Activated naive CD8-positive, alpha-beta T cell treated with anti-CD3 and anti-CD28 coated beads, Interleukin-2, amount 50 U/mL, for 24 hours (primary cell): ENCODE data around the gene TCHP.
A peak's percentile ranks its signal among the peaks of the same experiment; 100 is the strongest.
"Not testable (repeated sequence)": the region's sequence is repeated elsewhere in the genome, so short reads cannot be mapped to it uniquely, and the experiment has no call there.

Experiments used
- ATAC-seq: fragments of 150-1000 bp; cut with Tn5 transposase; one replicate; pipeline ENCODE4 v1.10.0; 2021
- DNase-seq: peaks from one replicate; pipeline ENCODE4 v3.0.0; 2021
- H3K27ac Mint-ChIP-seq: one replicate; pipeline ENCODE4 v1.8.0; 2021; ENCODE audit warnings: mild to moderate bottlenecking, mixed read lengths
- H3K27me3 Mint-ChIP-seq: one replicate; pipeline ENCODE4 v1.8.0; 2021; ENCODE audit warnings: mixed read lengths
- H3K36me3 Mint-ChIP-seq: one replicate; pipeline ENCODE4 v1.8.0; 2021; ENCODE audit warnings: low read depth, mixed read lengths
- H3K4me1 Mint-ChIP-seq: one replicate; pipeline ENCODE4 v1.8.0; 2021; ENCODE audit warnings: mixed read lengths
- H3K4me3 Mint-ChIP-seq: one replicate; pipeline ENCODE4 v1.8.0; 2021; ENCODE audit warnings: mild to moderate bottlenecking, moderate library complexity, mixed read lengths
- H3K9me3 Mint-ChIP-seq: one replicate; pipeline ENCODE4 v1.8.0; 2021; ENCODE audit warnings: mixed read lengths

Gene TCHP

DNA sequence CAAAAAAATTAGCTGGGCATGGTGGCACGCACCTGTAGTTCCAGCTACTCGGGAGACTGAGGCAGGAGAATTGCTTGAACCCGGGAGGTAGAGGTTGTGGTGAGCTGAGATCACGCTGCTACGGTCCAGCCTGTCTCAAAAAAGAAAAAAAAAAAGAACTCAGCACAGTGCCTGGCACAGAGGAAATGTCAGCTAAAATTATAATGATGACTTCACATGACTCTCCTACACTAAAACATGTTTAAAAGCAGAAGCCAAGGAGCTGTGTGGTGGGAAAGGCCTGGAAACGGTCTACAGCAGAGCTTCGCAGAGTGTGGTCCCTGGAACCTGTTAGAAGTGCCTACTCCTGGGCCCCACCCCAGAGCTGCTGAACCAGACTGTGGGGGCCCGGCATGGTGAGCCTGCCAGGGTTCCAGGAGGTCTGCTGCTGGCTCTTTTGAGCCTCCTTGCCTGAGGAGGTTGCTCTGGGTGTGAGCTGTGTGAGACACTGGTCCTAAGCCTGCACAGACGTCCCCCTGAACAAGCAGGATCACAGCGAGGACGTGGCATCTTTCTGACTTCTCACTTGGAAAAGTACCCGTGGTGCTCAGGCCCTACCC lies 28.1 kb downstream of the TCHP start:
- no peak overlapping the region for H3K4me3 Mint-ChIP-seq
- H3K27me3 Mint-ChIP-seq, result no peaks in the 10 kb centered on the region

DNA sequence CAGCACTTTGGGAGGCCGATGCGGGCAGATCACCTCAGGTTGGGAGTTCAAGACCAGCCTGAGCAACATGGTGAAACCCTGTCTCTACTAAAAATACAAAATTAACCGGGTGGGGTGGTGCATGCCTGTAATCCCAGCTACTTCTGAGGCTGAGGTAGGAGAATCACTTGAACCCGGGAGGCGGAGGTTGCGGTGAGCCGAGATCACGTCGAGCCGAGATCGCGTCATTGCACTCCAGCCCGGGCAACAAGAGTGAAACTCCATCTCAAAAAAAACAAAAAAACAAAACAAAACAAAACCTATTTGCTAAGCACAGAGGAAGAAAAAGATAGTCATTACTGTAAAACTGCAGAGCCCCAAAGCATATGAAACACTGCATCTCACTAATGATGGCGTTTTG lies 29.3 kb downstream of the TCHP start:
- not testable (repeated sequence) for ATAC-seq, H3K27ac Mint-ChIP-seq, H3K27me3 Mint-ChIP-seq, H3K4me1 Mint-ChIP-seq, H3K4me3 Mint-ChIP-seq, DNase-seq, H3K9me3 Mint-ChIP-seq
- H3K36me3 Mint-ChIP-seq, result peaks cover 24% of the 10 kb centered on the region

More for the DNA sequence above, 28.1 kb downstream of the TCHP start:
- Mint-ChIP-seq H3K4me1 (no peaks in the 10 kb centered on the region), H3K36me3 (peaks cover 18% of the 10 kb centered on the region), H3K9me3 (no peaks in the 10 kb centered on the region), H3K27ac (peak overlapping the region; percentile 31)
- no peak for ATAC-seq
- no peak for DNase-seq

- no peaks in the 10 kb centered on the region for H3K9me3 Mint-ChIP-seq
- no peak for DNase-seq
- no peaks in the 10 kb centered on the region for H3K4me1 Mint-ChIP-seq
- H3K4me3 Mint-ChIP-seq, result no peak overlapping the region
- H3K27me3 Mint-ChIP-seq, result no peaks in the 10 kb centered on the region
- no peak for ATAC-seq
- H3K36me3 Mint-ChIP-seq, result peaks cover 22% of the 10 kb centered on the region
- H3K27ac Mint-ChIP-seq, result no peak overlapping the region
These were observed 30.1 kb downstream of the TCHP start for GRCh38 chr12:109930028-109930800.

- H3K4me3 Mint-ChIP-seq, result no peak overlapping the region
- H3K36me3 Mint-ChIP-seq, result peaks cover 27% of the 10 kb centered on the region
- no peak for ATAC-seq
- DNase-seq, result no peak
- H3K27ac Mint-ChIP-seq, result no peak overlapping the region
- H3K27me3 Mint-ChIP-seq, result no peaks in the 10 kb centered on the region
- H3K9me3 Mint-ChIP-seq, result no peaks in the 10 kb centered on the region
- H3K4me1 Mint-ChIP-seq, result no peaks in the 10 kb centered on the region
These were observed 31.1 kb downstream of the TCHP start for GRCh38 chr12:109931143-109931542.

GRCh38 chr12:109932878-109933503 lies 32.9 kb downstream of the TCHP start:
- DNase-seq (no peak), ATAC-seq (no peak)
- no peak overlapping the region for H3K4me3 Mint-ChIP-seq
- H3K27ac Mint-ChIP-seq, result no peak overlapping the region
- no peaks in the 10 kb centered on the region for H3K9me3 Mint-ChIP-seq
- H3K27me3 Mint-ChIP-seq, result no peaks in the 10 kb centered on the region
- H3K36me3 Mint-ChIP-seq, result peaks cover 23% of the 10 kb centered on the region
- no peaks in the 10 kb centered on the region for H3K4me1 Mint-ChIP-seq

DNA sequence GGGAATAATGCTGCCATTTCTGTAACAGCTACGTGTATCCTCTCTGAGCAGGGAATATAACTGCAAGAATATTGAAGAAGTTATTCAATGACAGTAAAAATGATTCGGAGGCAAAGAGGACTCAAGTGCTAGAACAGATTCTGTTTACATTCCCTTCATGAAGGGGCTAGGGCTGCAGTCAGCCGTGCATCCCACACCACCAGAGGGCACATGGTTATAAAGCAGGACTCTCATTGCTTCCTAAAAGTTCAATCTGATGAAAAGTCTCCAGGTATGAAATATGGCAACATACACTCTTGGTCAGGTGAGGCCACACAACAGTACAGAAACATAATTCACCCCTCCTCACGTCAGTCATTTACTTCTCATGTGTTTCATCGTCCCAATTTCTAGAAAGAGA lies 34.0 kb downstream of the TCHP start:
- no peak for ATAC-seq

DNA sequence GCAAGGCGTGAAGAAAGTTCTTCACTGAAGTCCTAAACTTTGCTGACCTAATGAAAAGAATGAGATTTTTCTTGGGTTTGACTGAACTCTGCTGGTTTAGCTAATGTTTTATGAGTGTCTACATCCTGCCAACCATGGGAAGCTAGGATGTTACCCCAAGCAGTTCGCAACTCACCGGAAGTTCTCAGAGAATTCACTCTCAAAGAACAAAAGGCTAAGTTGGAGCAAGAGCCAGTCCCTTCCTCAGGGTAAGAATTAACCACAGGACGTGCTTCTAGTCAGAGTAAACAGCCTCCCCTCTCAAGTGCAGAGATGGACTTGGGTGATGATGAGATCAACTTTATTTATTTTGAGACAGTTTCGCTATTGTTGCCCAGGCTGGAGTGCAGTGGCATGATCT lies 37.3 kb downstream of the TCHP start:
- H3K36me3 Mint-ChIP-seq, result peaks cover 27% of the 10 kb centered on the region
- H3K27me3 Mint-ChIP-seq, result no peaks in the 10 kb centered on the region
- DNase-seq (no peak), ATAC-seq (no peak)
- H3K4me3 Mint-ChIP-seq, result no peak overlapping the region
- no peak overlapping the region for H3K27ac Mint-ChIP-seq
- no peaks in the 10 kb centered on the region for H3K4me1 Mint-ChIP-seq
- H3K9me3 Mint-ChIP-seq, result no peaks in the 10 kb centered on the region

More for the DNA sequence above, 34.0 kb downstream of the TCHP start:
- H3K4me1 Mint-ChIP-seq, result no peaks in the 10 kb centered on the region
- no peaks in the 10 kb centered on the region for H3K9me3 Mint-ChIP-seq
- H3K36me3 Mint-ChIP-seq, result peaks cover 28% of the 10 kb centered on the region
- H3K4me3 Mint-ChIP-seq, result no peak overlapping the region
- H3K27ac Mint-ChIP-seq, result no peak overlapping the region
- H3K27me3 Mint-ChIP-seq, result no peaks in the 10 kb centered on the region
- DNase-seq, result no peak

DNA sequence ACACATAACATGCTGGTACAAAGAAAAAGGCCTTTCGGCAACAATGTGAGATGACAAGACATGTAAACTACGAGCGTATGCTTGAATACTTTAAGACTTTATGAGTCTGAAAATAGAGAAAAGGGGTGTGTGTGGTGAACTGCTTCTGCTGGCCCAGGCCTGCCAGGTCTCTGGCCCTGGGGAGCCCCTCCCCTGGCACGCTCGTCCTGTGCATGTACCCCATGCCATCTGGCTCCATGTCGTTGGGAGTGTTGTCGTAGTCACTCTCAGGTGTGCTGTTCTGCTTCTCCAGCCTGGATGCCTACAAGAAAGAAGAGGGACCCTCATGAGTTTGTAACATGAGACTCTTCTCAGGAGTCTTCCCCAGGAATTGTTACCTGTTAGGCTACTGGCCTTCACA lies 38.9 kb downstream of the TCHP start:
- H3K4me1 Mint-ChIP-seq, result no peaks in the 10 kb centered on the region
- H3K36me3 Mint-ChIP-seq, result peaks cover 19% of the 10 kb centered on the region
- ATAC-seq, result no peak
- no peaks in the 10 kb centered on the region for H3K27me3 Mint-ChIP-seq
- no peak overlapping the region for H3K27ac Mint-ChIP-seq
- DNase-seq, result no peak
- no peaks in the 10 kb centered on the region for H3K9me3 Mint-ChIP-seq
- no peak overlapping the region for H3K4me3 Mint-ChIP-seq

- Mint-ChIP-seq H3K36me3 (peaks cover 18% of the 10 kb centered on the region), H3K4me3 (no peak overlapping the region), H3K27me3 (no peaks in the 10 kb centered on the region), H3K4me1 (no peaks in the 10 kb centered on the region), H3K9me3 (no peaks in the 10 kb centered on the region), H3K27ac (no peak overlapping the region)
- DNase-seq (no peak), ATAC-seq (no peak)
These were observed 39.4 kb downstream of the TCHP start for GRCh38 chr12:109939504-109939903.

- Mint-ChIP-seq H3K4me1 (no peaks in the 10 kb centered on the region), H3K4me3 (no peak overlapping the region), H3K27ac (no peak overlapping the region), H3K9me3 (no peaks in the 10 kb centered on the region), H3K36me3 (peaks cover 26% of the 10 kb centered on the region), H3K27me3 (no peaks in the 10 kb centered on the region)
- ATAC-seq (no peak), DNase-seq (no peak)
These were observed 40.4 kb downstream of the TCHP start for GRCh38 chr12:109940339-109940923.

DNA sequence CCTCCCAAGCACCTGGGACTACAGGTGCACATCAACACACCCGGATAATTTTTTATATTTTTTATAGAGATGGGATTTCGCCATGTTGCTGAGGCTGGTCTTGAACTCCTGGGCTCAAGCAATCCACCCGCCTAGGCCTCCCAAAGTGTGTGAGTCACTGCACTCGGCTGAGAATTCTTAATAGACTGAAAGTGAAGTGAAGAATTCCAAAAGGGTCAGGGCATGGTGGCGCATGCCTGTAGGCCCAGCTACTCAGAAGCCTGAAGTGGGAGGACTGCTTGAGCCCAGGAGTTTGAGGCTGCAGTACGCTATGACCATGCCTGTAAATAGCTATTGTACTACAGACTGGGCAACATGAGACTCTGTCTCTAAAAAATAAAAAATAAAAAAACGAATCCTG lies 43.7 kb downstream of the TCHP start:
- Mint-ChIP-seq H3K9me3 (no peaks in the 10 kb centered on the region), H3K27me3 (no peaks in the 10 kb centered on the region), H3K4me3 (no peak overlapping the region), H3K27ac (no peak overlapping the region), H3K4me1 (peaks cover 24% of the 10 kb centered on the region), H3K36me3 (peaks cover 37% of the 10 kb centered on the region)
- no peak for ATAC-seq
- no peak for DNase-seq

GRCh38 chr12:109944561-109945359 lies 44.7 kb downstream of the TCHP start:
- peaks cover 24% of the 10 kb centered on the region for H3K4me1 Mint-ChIP-seq
- no peaks in the 10 kb centered on the region for H3K27me3 Mint-ChIP-seq
- H3K9me3 Mint-ChIP-seq, result no peaks in the 10 kb centered on the region
- no peak overlapping the region for H3K4me3 Mint-ChIP-seq
- no peak for ATAC-seq
- H3K36me3 Mint-ChIP-seq, result peaks cover 36% of the 10 kb centered on the region
- no peak for DNase-seq
- H3K27ac Mint-ChIP-seq, result no peak overlapping the region

DNA sequence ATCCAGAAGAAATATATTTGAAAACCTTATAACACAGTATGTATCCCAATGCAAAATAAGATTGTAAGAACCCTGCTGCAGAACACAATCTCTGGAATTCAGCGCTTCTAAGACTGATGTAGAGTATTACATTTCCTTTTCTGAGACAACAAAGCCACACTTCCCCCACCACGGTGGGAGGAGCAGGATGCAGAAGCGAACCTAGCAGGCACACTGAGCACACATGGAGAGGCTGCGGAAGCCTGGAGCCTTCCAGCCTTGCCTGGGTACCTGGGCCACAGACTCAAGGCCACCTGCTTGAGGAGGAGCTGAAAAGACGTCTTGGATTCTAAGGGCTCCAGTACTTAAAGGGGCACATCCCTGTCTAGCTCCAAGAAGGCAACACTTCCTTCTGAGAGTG lies 46.4 kb downstream of the TCHP start:
- Mint-ChIP-seq H3K36me3 (peaks cover 44% of the 10 kb centered on the region), H3K4me3 (no peak overlapping the region), H3K9me3 (no peaks in the 10 kb centered on the region), H3K27me3 (no peaks in the 10 kb centered on the region), H3K4me1 (peaks cover 24% of the 10 kb centered on the region), H3K27ac (peak overlapping the region; percentile 45)
- no peak for DNase-seq
- no peak for ATAC-seq

- Mint-ChIP-seq H3K4me1 (peaks cover 24% of the 10 kb centered on the region), H3K36me3 (peaks cover 46% of the 10 kb centered on the region), H3K4me3 (no peak overlapping the region), H3K27ac (peak overlapping the region; percentile 62), H3K9me3 (no peaks in the 10 kb centered on the region), H3K27me3 (no peaks in the 10 kb centered on the region)
- DNase-seq, result no peak
- ATAC-seq, result no peak
These were observed 46.8 kb downstream of the TCHP start for GRCh38 chr12:109946913-109947312.
